Thyroid gland (tissue), 4 donors: Measurements from ENCODE around the gene BANF2. TPM values are rescaled to one million over a fixed set of nuclear protein-coding genes. Genes with fewer than 3 reads are reported as not detected.

ENCODE experiments used
- DNase-seq, 2 donors: peaks; one replicate each; pipeline ENCODE4 v3.0.0-alpha.2; 2019
- H3K27ac ChIP-seq, 3 donors: fragments of 200-600 bp; sonication (generic); 1 replicate in 2 of 3; 2 replicates in 1 of 3; pipeline ENCODE4 v1.5.1; 2016 to 2019; ENCODE audit warnings: mild to moderate bottlenecking in 1 of 3, moderate library complexity in 1 of 3
- H3K27me3 ChIP-seq: fragments of 200-600 bp; sonication (generic); one replicate; pipeline ENCODE4 v1.5.1; 2019
- H3K36me3 ChIP-seq, 2 donors: fragments of 200-600 bp; sonication (generic); one replicate each; pipeline ENCODE4 v1.5.1; 2016 to 2019
- H3K4me1 ChIP-seq, 2 donors: fragments of 200-600 bp; sonication (generic); one replicate each; pipeline ENCODE4 v1.5.1; 2017 to 2019
- H3K4me3 ChIP-seq, 3 donors: fragments of 200-600 bp; sonication (generic); replicated peaks in 1 of 3; 1 replicate in 2 of 3; 2 replicates in 1 of 3; pipeline ENCODE4 v1.5.1; 2016; ENCODE audit warnings: mild to moderate bottlenecking in 1 of 3
- H3K9me3 ChIP-seq: fragments of 200-600 bp; sonication (generic); one replicate; pipeline ENCODE4 v1.5.1; 2017
- CTCF ChIP-seq, 6 experiments: fragments of 200-600 bp in 3 of 6; fragments of 450-650 bp in 3 of 6; sonication (generic) in 3 of 6; IDR thresholded peaks; one replicate each; pipeline ENCODE4 v1.5.1; 2016 to 2019; ENCODE audit warnings: antibody characterized with exemption in 6 of 6, mild to moderate bottlenecking in 2 of 6, inconsistent platforms in 1 of 6, moderate library complexity in 1 of 6
- POLR2A ChIP-seq, 2 donors: fragments of 450-650 bp; IDR thresholded peaks; one replicate each; pipeline ENCODE4 v1.6.1; 2017; ENCODE audit warnings: antibody characterized with exemption in 2 of 2, mild to moderate bottlenecking in 2 of 2, moderate library complexity in 1 of 2
- WGBS, 2 donors: methylation state at CpG; one replicate each; pipeline ENCODE4 v1.1.5; 2017; 5-methylcytosine and 5-hydroxymethylcytosine counted together
- intact Hi-C: fragments of 100-400 bp; cut with DNase I; formaldehyde crosslinking; loops from one replicate; pipeline ENCODE4 v1.15.1; 2023
- total RNA-seq, 4 donors: library from RNA; depleted of rRNA; stranded (reverse); fragments of >200 nt; gene quantifications; one replicate each; pipeline ENCODE4 v1.2.3, GENCODE V29; 2016

Gene BANF2
- total RNA-seq, 4 donors from 2014 or later = 15.2 TPM; not detected in 3

- no peaks in the 10 kb centered on the region for H3K27me3 ChIP-seq
- H3K4me3 ChIP-seq = no peak overlapping the region
- H3K36me3 ChIP-seq = no peaks in the 10 kb centered on the region
- H3K27ac ChIP-seq = no peak overlapping the region
- no peaks in the 10 kb centered on the region for H3K9me3 ChIP-seq
- H3K4me1 ChIP-seq = peaks cover 0 to 13% of the 10 kb centered on the region in 2 donors
- TF ChIP-seq CTCF (IDR thresholded peaks at IDR 0.05) (no peak), POLR2A (IDR thresholded peaks at IDR 0.05) (no peak)
- 66 to 91% methylated on average over 3 of the region's 3 CpGs for WGBS, 2 donors
- intact Hi-C loops = no loop called here
- DNase-seq = no peak
Observed at GRCh38 chr20:17782768-17783167, 83.0 kb downstream of the BANF2 start.

GRCh38 chr20:17783671-17784070 lies 83.9 kb downstream of the BANF2 start:
- no peaks in the 10 kb centered on the region for H3K9me3 ChIP-seq
- H3K27me3 ChIP-seq = no peaks in the 10 kb centered on the region
- no peak overlapping the region for H3K4me3 ChIP-seq
- no peak for TF ChIP-seq POLR2A (IDR thresholded peaks at IDR 0.05)
- no peak for TF ChIP-seq CTCF (IDR thresholded peaks at IDR 0.05)
- peaks cover 0 to 13% of the 10 kb centered on the region in 2 donors for H3K4me1 ChIP-seq
- WGBS, 2 donors = 83 to 89% methylated on average over 6 of the region's 6 CpGs
- intact Hi-C loops = no loop called here
- H3K36me3 ChIP-seq = no peaks in the 10 kb centered on the region
- no peak overlapping the region for H3K27ac ChIP-seq
- no peak for DNase-seq

GRCh38 chr20:17785007-17785406 lies 85.2 kb downstream of the BANF2 start:
- DNase-seq = no peak
- 82 to 92% methylated on average over 5 of the region's 5 CpGs for WGBS, 2 donors
- Histone ChIP-seq H3K4me1 (peaks cover 0 to 13% of the 10 kb centered on the region in 2 donors), H3K36me3 (no peaks in the 10 kb centered on the region), H3K4me3 (no peak overlapping the region), H3K9me3 (no peaks in the 10 kb centered on the region), H3K27ac (no peak overlapping the region), H3K27me3 (no peaks in the 10 kb centered on the region)
- intact Hi-C loops = no loop called here
- no peak for TF ChIP-seq CTCF (IDR thresholded peaks at IDR 0.05)
- no peak for TF ChIP-seq POLR2A (IDR thresholded peaks at IDR 0.05)

Other genes starting within 250 kb of the BANF2 start
- 1 to 10 TPM; 2.7 to 8.7 (median 4.2) TPM for gene BFSP1, start 168.6 kb upstream of the BANF2 start, total RNA-seq
- gene DSTN, start 129.9 kb upstream of the BANF2 start, total RNA-seq = 100 to 1,000 TPM; 504 to 681 (median 560) TPM
- 100 to 1,000 TPM; 149 to 287 (median 221) TPM for gene RRBP1, start 17.7 kb upstream of the BANF2 start, total RNA-seq